Measurements from ENCODE around the gene SH3GL1. TPM values are rescaled to one million over a fixed set of nuclear protein-coding genes. Genes with fewer than 3 reads are reported as not detected.

The SH3GL1 gene
- polyA plus RNA-seq, 1 experiment = 40.2 TPM

- Histone ChIP-seq H3K4me3 (ENCODE audit: low read depth, low read length) (peak overlapping the region; percentile 0; the same call in 1 of the 2 replicates), H3K27ac (ENCODE audit: low read depth, low read length) (peak overlapping the region; percentile 75), H3K27me3 (ENCODE audit: control insufficient read depth, insufficient read depth, low read length) (no peaks in the 10 kb centered on the region), H3K9me3 (ENCODE audit: control insufficient read depth, insufficient read depth, low read length) (no peaks in the 10 kb centered on the region; the same call in 1 of the 2 replicates)
- CTCF ChIA-PET = interaction anchor here (0.7 to 1.8 kb wide), 6 partner anchors 9 to 123 kb away, joined by 3 to 10 read pairs (median 4); partner anchors contain the start of genes CHAF1A and SH3GL1
- no peak for DNase-seq (ENCODE audit: low read depth, low spot score)
- no peak for TF ChIP-seq CTCF (IDR thresholded peaks at IDR 0.05; ENCODE audit: low read depth, low read length)
- POLR2A ChIA-PET = interaction anchor here (0.7 to 1.4 kb wide), 2 partner anchors 16 to 66 kb away, joined by 4 to 6 read pairs; no protein-coding TSS in a partner anchor
These were observed 9.0 kb downstream of the SH3GL1 start for GRCh38 chr19:4391306-4391693.

- POLR2A ChIA-PET = interaction anchor here (0.7 to 1.4 kb wide), 5 partner anchors 8 to 66 kb away, joined by 3 to 6 read pairs (median 4); no protein-coding TSS in a partner anchor
- TF ChIP-seq CTCF (IDR thresholded peaks at IDR 0.05; ENCODE audit: low read depth, low read length) = no peak
- CTCF ChIA-PET = interaction anchor here (0.7 to 1.8 kb wide), 5 partner anchors 10 to 123 kb away, joined by 4 to 10 read pairs (median 5); partner anchors contain the start of genes CHAF1A and SH3GL1
- Histone ChIP-seq H3K27ac (ENCODE audit: low read depth, low read length) (peak overlapping the region; percentile 75), H3K9me3 (ENCODE audit: control insufficient read depth, insufficient read depth, low read length) (no peaks in the 10 kb centered on the region; the same call in 1 of the 2 replicates), H3K27me3 (ENCODE audit: control insufficient read depth, insufficient read depth, low read length) (no peaks in the 10 kb centered on the region), H3K4me3 (ENCODE audit: low read depth, low read length) (peak overlapping the region; percentile 25)
- no peak for DNase-seq (ENCODE audit: low read depth, low spot score)
These were observed 9.6 kb downstream of the SH3GL1 start for GRCh38 chr19:4390567-4391305.

GRCh38 chr19:4390017-4390566, 10.3 kb downstream of the SH3GL1 start:
- CTCF ChIA-PET = interaction anchor here (1.2 to 1.8 kb wide), 6 partner anchors 10 to 122 kb away, joined by 4 to 10 read pairs (median 5); partner anchors contain the start of genes CHAF1A and SH3GL1
- Histone ChIP-seq H3K9me3 (ENCODE audit: control insufficient read depth, insufficient read depth, low read length) (no peaks in the 10 kb centered on the region; the same call in 1 of the 2 replicates), H3K27me3 (ENCODE audit: control insufficient read depth, insufficient read depth, low read length) (no peaks in the 10 kb centered on the region), H3K4me3 (ENCODE audit: low read depth, low read length) (peak overlapping the region; percentile 25), H3K27ac (ENCODE audit: low read depth, low read length) (peak overlapping the region; percentile 75)
- POLR2A ChIA-PET = interaction anchor here (0.7 to 1.2 kb wide), 3 partner anchors 9 to 15 kb away, joined by 3 to 4 read pairs (median 3); no protein-coding TSS in a partner anchor
- no peak for TF ChIP-seq CTCF (IDR thresholded peaks at IDR 0.05; ENCODE audit: low read depth, low read length)
- no peak for DNase-seq (ENCODE audit: low read depth, low spot score)

DNA sequence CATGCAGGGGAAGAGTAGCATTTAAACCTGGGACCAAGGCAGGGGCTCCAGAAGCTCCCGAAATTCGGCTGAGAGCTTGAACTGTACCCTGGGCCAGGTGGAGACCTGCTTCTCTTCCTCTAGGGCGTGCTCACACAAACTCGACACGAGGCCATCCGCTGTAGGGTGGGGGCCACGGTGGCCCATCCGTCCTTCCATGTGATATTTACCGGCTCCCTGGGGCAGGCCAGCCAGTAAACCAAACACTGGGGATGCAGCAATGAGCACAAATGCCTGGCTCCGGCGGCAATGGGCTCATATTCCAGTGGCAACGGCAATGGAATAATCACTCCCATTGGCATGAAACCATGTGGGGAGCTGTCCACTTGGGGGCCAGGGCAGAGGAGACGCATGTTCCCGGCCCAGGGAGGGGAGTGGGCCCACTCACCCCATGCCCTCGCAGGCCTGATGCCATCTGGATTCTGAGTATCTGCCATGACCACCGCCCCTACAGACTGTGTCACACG, 10.8 kb downstream of the SH3GL1 start:
- POLR2A ChIA-PET = no interaction called here
- H3K27me3 ChIP-seq (ENCODE audit: control insufficient read depth, insufficient read depth, low read length) = no peaks in the 10 kb centered on the region
- peak overlapping the region; percentile 75 for H3K27ac ChIP-seq (ENCODE audit: low read depth, low read length)
- CTCF ChIA-PET = interaction anchor here (1.6 to 1.8 kb wide), 3 partner anchors 11 to 37 kb away, joined by 4 to 10 read pairs (median 5); partner anchors contain the start of gene SH3GL1
- no peak for TF ChIP-seq CTCF (IDR thresholded peaks at IDR 0.05; ENCODE audit: low read depth, low read length)
- no peak overlapping the region for H3K4me3 ChIP-seq (ENCODE audit: low read depth, low read length)
- no peak for DNase-seq (ENCODE audit: low read depth, low spot score)
- no peaks in the 10 kb centered on the region; the same call in 1 of the 2 replicates for H3K9me3 ChIP-seq (ENCODE audit: control insufficient read depth, insufficient read depth, low read length)

Data from AG04450 (cell line).